Smooth muscle cell (in vitro differentiated cells): Measurements from ENCODE around the gene NR1H2. TPM values are rescaled to one million over a fixed set of nuclear protein-coding genes. Genes with fewer than 3 reads are reported as not detected.

Experiments used
- DNase-seq: peaks from one replicate; lab custom pipeline; 2025; ENCODE audit not compliant: unreplicated experiment; lab: John Stamatoyannopoulos, UW
- H2AFZ ChIP-seq: fragments of 200-600 bp; sonication (generic); 2 replicates; pipeline ENCODE4 v1.6.0; 2016; ENCODE audit warnings: antibody characterized with exemption, low read depth, mild to moderate bottlenecking
- H3F3A ChIP-seq: fragments of 200-600 bp; sonication (generic); 2 replicates; pipeline ENCODE4 v1.6.0; 2017; ENCODE audit warnings: antibody characterized with exemption, low read depth
- H3K27ac ChIP-seq: fragments of 200-600 bp; sonication (generic); 2 replicates; pipeline ENCODE4 v1.5.1; 2016; ENCODE audit warnings: low read depth, mild to moderate bottlenecking
- H3K27me3 ChIP-seq: fragments of 200-600 bp; sonication (generic); 2 replicates; pipeline ENCODE4 v1.6.1; 2016; ENCODE audit warnings: low read depth, mild to moderate bottlenecking
- H3K36me3 ChIP-seq: fragments of 200-600 bp; sonication (generic); 2 replicates; pipeline ENCODE4 v1.5.1; 2016; ENCODE audit warnings: low read depth
- H3K4me1 ChIP-seq: fragments of 200-600 bp; sonication (generic); 2 replicates; pipeline ENCODE4 v1.5.1; 2016; ENCODE audit warnings: low read depth
- H3K4me2 ChIP-seq: fragments of 200-600 bp; sonication (generic); 2 replicates; pipeline ENCODE4 v1.6.0; 2016; ENCODE audit warnings: mild to moderate bottlenecking
- H3K4me3 ChIP-seq: fragments of 200-600 bp; sonication (generic); 2 replicates; pipeline ENCODE4 v1.5.1; 2016; ENCODE audit warnings: mild to moderate bottlenecking
- H3K79me2 ChIP-seq: fragments of 200-600 bp; sonication (generic); 2 replicates; pipeline ENCODE4 v1.6.0; 2016; ENCODE audit warnings: low read depth, mild to moderate bottlenecking
- H3K9ac ChIP-seq: fragments of 200-600 bp; sonication (generic); 2 replicates; pipeline ENCODE4 v1.6.0; 2016; ENCODE audit warnings: low read depth
- H3K9me3 ChIP-seq: fragments of 200-600 bp; sonication (generic); replicated peaks from 2 replicates; pipeline ENCODE4 v1.5.1; 2016; ENCODE audit warnings: low read depth
- H4K20me1 ChIP-seq: fragments of 200-600 bp; sonication (generic); 2 replicates; pipeline ENCODE4 v1.6.0; 2016; ENCODE audit warnings: low read depth
- WGBS: methylation state at CpG from one replicate; pipeline ENCODE4 v1.1.7; 2016; ENCODE audit warnings: low lambda C conversion rate; 5-methylcytosine and 5-hydroxymethylcytosine counted together
- polyA plus RNA-seq: library from polyadenylated mRNA; unstranded; fragments of >200 nt; fragmentation: Nextera tagmentation; extraction: Ambion mirVana; gene quantifications from 2 replicates; pipeline ENCODE4 v1.2.1, GENCODE V29; 2016
- total RNA-seq: library from RNA; depleted of rRNA; stranded (reverse); fragments of >200 nt; gene quantifications from 2 replicates; pipeline ENCODE4 v1.2.3, GENCODE V29; 2014
- TF ChIP-seq, protein P1 (sequence below): fragments of 200-600 bp; sonication (generic); IDR thresholded peaks from 2 replicates; pipeline ENCODE4 v1.5.1; 2017; ENCODE audit warnings: borderline replicate concordance, mild to moderate bottlenecking, antibody characterized with exemption; ENCODE audit not compliant: insufficient read depth, poor library complexity, severe bottlenecking

NR1H2 gene
- total and polyA plus RNA-seq, 2 experiments from 2014 or later = 39.5 to 69.7 TPM

DNA sequence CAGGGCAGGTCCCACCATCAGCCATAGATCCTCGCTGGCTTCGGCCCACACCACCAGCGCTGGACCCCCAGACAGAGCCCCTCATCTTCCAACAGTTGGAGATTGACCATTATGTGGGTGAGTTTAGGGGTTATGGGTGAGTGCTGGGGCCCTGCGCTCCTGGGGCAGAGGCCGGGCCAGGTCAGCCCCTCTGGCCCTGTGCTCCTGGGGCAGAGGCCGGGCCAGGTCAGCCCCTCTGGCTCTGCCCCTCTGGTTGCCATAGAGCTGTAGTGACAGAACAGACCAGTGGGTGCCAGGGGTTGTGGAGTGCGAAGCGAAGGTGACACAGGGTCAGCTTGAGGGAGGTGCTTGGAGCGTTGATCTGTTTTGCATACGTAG, 23.1 kb downstream of the NR1H2 start:
- H3K27me3 ChIP-seq = no peaks in the 10 kb centered on the region
- no peaks in the 10 kb centered on the region for H4K20me1 ChIP-seq
- DNase-seq = no peak
- TF ChIP-seq, protein P1, sequence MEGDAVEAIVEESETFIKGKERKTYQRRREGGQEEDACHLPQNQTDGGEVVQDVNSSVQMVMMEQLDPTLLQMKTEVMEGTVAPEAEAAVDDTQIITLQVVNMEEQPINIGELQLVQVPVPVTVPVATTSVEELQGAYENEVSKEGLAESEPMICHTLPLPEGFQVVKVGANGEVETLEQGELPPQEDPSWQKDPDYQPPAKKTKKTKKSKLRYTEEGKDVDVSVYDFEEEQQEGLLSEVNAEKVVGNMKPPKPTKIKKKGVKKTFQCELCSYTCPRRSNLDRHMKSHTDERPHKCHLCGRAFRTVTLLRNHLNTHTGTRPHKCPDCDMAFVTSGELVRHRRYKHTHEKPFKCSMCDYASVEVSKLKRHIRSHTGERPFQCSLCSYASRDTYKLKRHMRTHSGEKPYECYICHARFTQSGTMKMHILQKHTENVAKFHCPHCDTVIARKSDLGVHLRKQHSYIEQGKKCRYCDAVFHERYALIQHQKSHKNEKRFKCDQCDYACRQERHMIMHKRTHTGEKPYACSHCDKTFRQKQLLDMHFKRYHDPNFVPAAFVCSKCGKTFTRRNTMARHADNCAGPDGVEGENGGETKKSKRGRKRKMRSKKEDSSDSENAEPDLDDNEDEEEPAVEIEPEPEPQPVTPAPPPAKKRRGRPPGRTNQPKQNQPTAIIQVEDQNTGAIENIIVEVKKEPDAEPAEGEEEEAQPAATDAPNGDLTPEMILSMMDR = no peak
- H3K4me2 ChIP-seq = no peak overlapping the region
- H3K4me1 ChIP-seq = no peaks in the 10 kb centered on the region
- no peak overlapping the region for H3K27ac ChIP-seq
- no peak overlapping the region for H3K4me3 ChIP-seq
- WGBS = 96% methylated on average over 10 of the region's 10 CpGs
- no peaks in the 10 kb centered on the region for H3F3A ChIP-seq
- H3K36me3 ChIP-seq = no peaks in the 10 kb centered on the region
- H3K9me3 ChIP-seq = no peaks in the 10 kb centered on the region
- no peak overlapping the region for H3K9ac ChIP-seq
- H3K79me2 ChIP-seq = peaks cover 3% of the 10 kb centered on the region
- H2AFZ ChIP-seq = no peak overlapping the region

DNA sequence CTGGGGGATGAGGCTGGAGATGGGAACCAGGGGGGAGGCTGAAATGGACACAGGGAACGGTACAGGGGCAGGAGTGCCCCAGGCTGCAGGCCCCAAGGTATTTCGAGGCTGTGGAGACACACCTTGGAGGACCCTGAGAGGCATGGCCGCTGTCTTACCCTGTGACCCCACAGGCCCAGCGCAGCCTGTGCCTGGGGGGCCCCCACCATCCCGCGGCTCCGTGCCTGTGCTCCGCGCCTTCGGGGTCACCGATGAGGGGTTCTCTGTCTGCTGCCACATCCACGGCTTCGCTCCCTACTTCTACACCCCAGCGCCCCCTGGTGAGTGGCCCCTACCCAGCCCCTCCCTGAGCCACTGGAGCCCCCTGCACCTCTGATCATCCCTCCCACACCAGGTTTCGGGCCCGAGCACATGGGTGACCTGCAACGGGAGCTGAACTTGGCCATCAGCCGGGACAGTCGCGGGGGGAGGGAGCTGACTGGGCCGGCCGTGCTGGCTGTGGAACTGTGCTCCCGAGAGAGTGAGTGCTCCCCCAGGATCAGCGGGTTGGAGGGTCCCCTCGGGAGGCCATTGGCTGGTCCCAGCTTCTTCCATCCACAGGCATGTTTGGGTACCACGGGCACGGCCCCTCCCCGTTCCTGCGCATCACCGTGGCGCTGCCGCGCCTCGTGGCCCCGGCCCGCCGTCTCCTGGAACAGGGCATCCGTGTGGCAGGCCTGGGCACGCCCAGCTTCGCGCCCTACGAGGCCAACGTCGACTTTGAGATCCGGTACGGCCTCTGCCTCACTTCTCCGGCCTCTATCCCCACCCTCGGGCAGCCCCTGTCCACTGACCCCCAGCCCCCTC, 25.6 kb downstream of the NR1H2 start:
- H3K79me2 ChIP-seq = no peaks in the 10 kb centered on the region
- H3K4me3 ChIP-seq = no peak overlapping the region
- no peak overlapping the region for H3K9ac ChIP-seq
- no peaks in the 10 kb centered on the region for H3K4me1 ChIP-seq
- H3K27ac ChIP-seq = no peak overlapping the region
- no peak overlapping the region for H2AFZ ChIP-seq
- WGBS = 96% methylated on average over 43 of the region's 48 CpGs
- DNase-seq = no peak
- no peak overlapping the region for H3K4me2 ChIP-seq
- no peaks in the 10 kb centered on the region for H3K36me3 ChIP-seq
- no peaks in the 10 kb centered on the region for H4K20me1 ChIP-seq
- H3F3A ChIP-seq = no peaks in the 10 kb centered on the region
- H3K9me3 ChIP-seq = no peaks in the 10 kb centered on the region
- TF ChIP-seq, protein P1 = no peak
- H3K27me3 ChIP-seq = no peaks in the 10 kb centered on the region

DNA sequence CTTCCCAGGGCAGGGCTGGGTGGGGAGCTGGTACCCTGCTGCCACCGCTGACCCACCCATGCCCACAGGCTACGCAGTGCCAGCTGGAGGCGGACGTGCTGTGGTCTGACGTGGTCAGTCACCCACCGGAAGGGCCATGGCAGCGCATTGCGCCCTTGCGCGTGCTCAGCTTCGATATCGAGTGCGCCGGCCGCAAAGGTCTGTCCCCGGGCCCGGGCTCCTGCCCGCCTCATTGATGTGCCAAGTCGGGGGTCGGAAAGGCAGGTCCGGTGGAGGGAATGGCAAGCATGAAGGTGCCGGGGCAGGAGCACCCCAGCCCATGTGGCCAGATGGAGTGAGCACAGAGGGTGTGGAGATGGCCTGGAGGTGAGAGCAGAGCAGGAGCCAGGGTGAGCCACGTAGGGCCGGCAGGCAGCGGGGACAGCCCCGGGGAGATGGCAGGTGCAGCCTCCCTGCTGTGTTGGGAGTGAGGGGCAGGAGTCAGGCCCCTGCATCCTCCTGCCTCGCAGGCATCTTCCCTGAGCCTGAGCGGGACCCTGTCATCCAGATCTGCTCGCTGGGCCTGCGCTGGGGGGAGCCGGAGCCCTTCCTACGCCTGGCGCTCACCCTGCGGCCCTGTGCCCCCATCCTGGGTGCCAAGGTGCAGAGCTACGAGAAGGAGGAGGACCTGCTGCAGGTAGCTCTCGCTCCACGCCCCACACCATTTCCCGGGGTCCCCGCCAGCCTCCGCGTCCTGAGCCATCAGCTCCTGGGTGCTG, 26.5 kb downstream of the NR1H2 start:
- no peak overlapping the region for H3K27ac ChIP-seq
- H3K79me2 ChIP-seq = no peaks in the 10 kb centered on the region
- no peak overlapping the region for H3K9ac ChIP-seq
- 98% methylated on average over 40 of the region's 41 CpGs for WGBS
- no peaks in the 10 kb centered on the region for H3K27me3 ChIP-seq
- H3K36me3 ChIP-seq = no peaks in the 10 kb centered on the region
- no peaks in the 10 kb centered on the region for H3K9me3 ChIP-seq
- H3K4me3 ChIP-seq = no peak overlapping the region
- no peaks in the 10 kb centered on the region for H3F3A ChIP-seq
- H3K4me2 ChIP-seq = no peak overlapping the region
- H3K4me1 ChIP-seq = no peaks in the 10 kb centered on the region
- no peak overlapping the region for H2AFZ ChIP-seq
- no peak for DNase-seq
- TF ChIP-seq, protein P1 = no peak
- H4K20me1 ChIP-seq = no peaks in the 10 kb centered on the region
